ENCODE data around the gene OR2A12. TPM values are rescaled to one million over a fixed set of nuclear protein-coding genes. Genes with fewer than 3 reads are reported as not detected.
"Not testable (repeated sequence)": the region's sequence is repeated elsewhere in the genome, so short reads cannot be mapped to it uniquely, and the experiment has no call there.

The OR2A12 gene
- total and polyA plus RNA-seq, 4 donors, result not detected

- ATAC-seq (ENCODE audit: low FRiP score) (no peak), DNase-seq (no peak)
- Histone ChIP-seq H3K4me3 (ENCODE audit: low read length in 2 of 2) (no peak overlapping the region), H3K36me3 (ENCODE audit: control insufficient read depth in 1 of 2, insufficient read depth in 2 of 2, low read length in 1 of 2) (no peaks in the 10 kb centered on the region), H3K27me3 (ENCODE audit: control insufficient read depth in 1 of 2, insufficient read depth in 2 of 2, low read length in 1 of 2) (no peaks in the 10 kb centered on the region), H3K9me3 (ENCODE audit: control insufficient read depth, low read length) (no peaks in the 10 kb centered on the region), H3K4me1 (ENCODE audit: control insufficient read depth in 1 of 2, insufficient read depth in 2 of 2, low read length in 2 of 2) (no peaks in the 10 kb centered on the region), H3K27ac (ENCODE audit: low read depth in 1 of 2, low read length in 2 of 2) (no peak overlapping the region)
- intact Hi-C loops (cut with DNase I), result no loop called here
These were observed 16.0 kb downstream of the OR2A12 start for GRCh38 chr7:144102041-144102440.

- H3K9me3 ChIP-seq (ENCODE audit: control insufficient read depth, low read length), result no peaks in the 10 kb centered on the region
- no peaks in the 10 kb centered on the region for H3K36me3 ChIP-seq (ENCODE audit: control insufficient read depth in 1 of 2, insufficient read depth in 2 of 2, low read length in 1 of 2)
- H3K4me1 ChIP-seq (ENCODE audit: control insufficient read depth in 1 of 2, insufficient read depth in 2 of 2, low read length in 2 of 2), result no peaks in the 10 kb centered on the region
- intact Hi-C loops (cut with DNase I), result no loop called here
- no peaks in the 10 kb centered on the region for H3K27me3 ChIP-seq (ENCODE audit: control insufficient read depth in 1 of 2, insufficient read depth in 2 of 2, low read length in 1 of 2)
- H3K4me3 ChIP-seq (ENCODE audit: low read length in 2 of 2), result no peak overlapping the region
- no peak overlapping the region for H3K27ac ChIP-seq (ENCODE audit: low read depth in 1 of 2, low read length in 2 of 2)
- no peak for DNase-seq
- ATAC-seq (ENCODE audit: low FRiP score), result no peak
These were observed 19.1 kb downstream of the OR2A12 start for GRCh38 chr7:144105211-144105610.

DNA sequence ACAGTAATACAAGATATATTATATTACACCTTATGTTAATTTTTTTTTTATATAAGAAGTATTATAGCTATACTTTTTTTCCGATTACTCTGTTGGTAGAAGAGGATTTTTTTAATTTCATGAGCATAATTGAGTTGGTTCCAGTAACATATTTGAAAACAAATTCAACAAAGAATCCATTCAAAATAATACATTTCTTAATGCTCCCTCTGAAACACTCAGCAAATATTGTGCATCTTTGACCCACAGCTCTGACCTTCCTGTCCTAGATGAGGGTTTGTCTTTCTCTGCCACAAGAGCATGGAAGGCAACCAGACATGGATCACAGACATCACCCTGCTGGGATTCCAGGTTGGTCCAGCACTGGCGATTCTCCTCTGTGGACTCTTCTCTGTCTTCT lies 23.2 kb downstream of the OR2A12 start, which contains the start of gene OR2A2:
TSS of gene OR2A2 (plus strand) at position 301 of the 400 bp plus-strand sequence. CDS start at position 301, 0 bp downstream.
- Histone ChIP-seq H3K4me3 (ENCODE audit: low read length in 2 of 2) (no peak within 1 kb of the TSS), H3K36me3 (ENCODE audit: control insufficient read depth in 1 of 2, insufficient read depth in 2 of 2, low read length in 1 of 2) (no peaks in the 10 kb centered on the region)

GRCh38 chr7:144110272-144110671 lies 24.2 kb downstream of the OR2A12 start:
- Histone ChIP-seq H3K27ac (ENCODE audit: low read depth in 1 of 2, low read length in 2 of 2) (no peak overlapping the region), H3K4me1 (ENCODE audit: control insufficient read depth in 1 of 2, insufficient read depth in 2 of 2, low read length in 2 of 2) (no peaks in the 10 kb centered on the region), H3K4me3 (ENCODE audit: low read length in 2 of 2) (no peak overlapping the region), H3K36me3 (ENCODE audit: control insufficient read depth in 1 of 2, insufficient read depth in 2 of 2, low read length in 1 of 2) (no peaks in the 10 kb centered on the region), H3K27me3 (ENCODE audit: control insufficient read depth in 1 of 2, insufficient read depth in 2 of 2, low read length in 1 of 2) (no peaks in the 10 kb centered on the region), H3K9me3 (ENCODE audit: control insufficient read depth, low read length) (no peaks in the 10 kb centered on the region)
- 79 to 83% methylated on average over 5 of the region's 5 CpGs for WGBS, 2 donors
- ATAC-seq (ENCODE audit: low FRiP score), result no peak
- no peak for DNase-seq
- intact Hi-C loops (cut with DNase I), result loop anchor here in 1 of 2 donors (5.0 kb wide), 1 partner anchor 52 kb away; no protein-coding TSS in a partner anchor

More for the DNA sequence above, 23.2 kb downstream of the OR2A12 start, which contains the start of gene OR2A2:
- ATAC-seq (ENCODE audit: low FRiP score), result no peak
- Histone ChIP-seq H3K4me1 (ENCODE audit: control insufficient read depth in 1 of 2, insufficient read depth in 2 of 2, low read length in 2 of 2) (no peaks in the 10 kb centered on the region), H3K27ac (ENCODE audit: low read depth in 1 of 2, low read length in 2 of 2) (no peak within 1 kb of the TSS), H3K27me3 (ENCODE audit: control insufficient read depth in 1 of 2, insufficient read depth in 2 of 2, low read length in 1 of 2) (no peaks in the 10 kb centered on the region), H3K9me3 (ENCODE audit: control insufficient read depth, low read length) (no peaks in the 10 kb centered on the region)
- no peak for DNase-seq
- 79 to 88% methylated on average over 2 of the region's 2 CpGs for WGBS, 2 donors
- intact Hi-C loops (cut with DNase I), result no loop called here

GRCh38 chr7:144113651-144114050 lies 27.6 kb downstream of the OR2A12 start:
- WGBS, 2 donors, result 19 to 20% methylated on average over 1 of the region's 1 CpG
- Histone ChIP-seq H3K27me3 (ENCODE audit: control insufficient read depth in 1 of 2, insufficient read depth in 2 of 2, low read length in 1 of 2) (no peaks in the 10 kb centered on the region), H3K4me3 (ENCODE audit: low read length in 2 of 2) (no peak overlapping the region), H3K9me3 (ENCODE audit: control insufficient read depth, low read length) (peaks cover 2% of the 10 kb centered on the region), H3K36me3 (ENCODE audit: control insufficient read depth in 1 of 2, insufficient read depth in 2 of 2, low read length in 1 of 2) (no peaks in the 10 kb centered on the region), H3K4me1 (ENCODE audit: control insufficient read depth in 1 of 2, insufficient read depth in 2 of 2, low read length in 2 of 2) (no peaks in the 10 kb centered on the region), H3K27ac (ENCODE audit: low read depth in 1 of 2, low read length in 2 of 2) (no peak overlapping the region)
- ATAC-seq (ENCODE audit: low FRiP score), result no peak
- DNase-seq, result no peak
- intact Hi-C loops (cut with DNase I), result loop anchor here in 1 of 2 donors (5.0 kb wide), 1 partner anchor 49 kb away; no protein-coding TSS in a partner anchor

DNA sequence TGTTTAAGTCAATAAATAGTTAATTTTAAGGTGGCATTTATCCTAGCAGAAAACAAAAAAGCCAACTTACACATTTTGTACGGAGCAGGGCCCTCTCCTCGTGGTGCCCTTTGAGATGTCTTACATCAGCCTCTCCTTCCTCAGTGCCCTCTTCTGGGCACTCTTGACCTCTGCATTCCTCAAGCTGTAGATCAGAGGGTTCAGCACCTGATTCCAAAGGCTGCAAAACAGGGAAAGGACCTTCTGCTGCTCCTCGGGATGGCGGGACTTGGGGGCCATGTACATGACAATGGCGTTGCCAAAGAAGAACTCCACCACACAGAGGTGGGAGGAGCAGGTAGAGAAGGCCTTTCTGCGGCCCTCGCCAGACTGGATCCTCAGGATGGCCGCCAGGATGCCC lies 32.3 kb downstream of the OR2A12 start:
- Histone ChIP-seq H3K36me3 (ENCODE audit: control insufficient read depth in 1 of 2, insufficient read depth in 2 of 2, low read length in 1 of 2) (no peaks in the 10 kb centered on the region), H3K4me3 (ENCODE audit: low read length in 2 of 2) (no peak overlapping the region), H3K27ac (ENCODE audit: low read depth in 1 of 2, low read length in 2 of 2) (no peak overlapping the region), H3K9me3 (ENCODE audit: control insufficient read depth, low read length) (peaks cover 2% of the 10 kb centered on the region), H3K4me1 (ENCODE audit: control insufficient read depth in 1 of 2, insufficient read depth in 2 of 2, low read length in 2 of 2) (no peaks in the 10 kb centered on the region), H3K27me3 (ENCODE audit: control insufficient read depth in 1 of 2, insufficient read depth in 2 of 2, low read length in 1 of 2) (no peaks in the 10 kb centered on the region)
- intact Hi-C loops (cut with DNase I), result no loop called here
- WGBS, 2 donors, result 75 to 77% methylated on average over 8 of the region's 8 CpGs
- DNase-seq, result no peak
- ATAC-seq (ENCODE audit: low FRiP score), result no peak

DNA sequence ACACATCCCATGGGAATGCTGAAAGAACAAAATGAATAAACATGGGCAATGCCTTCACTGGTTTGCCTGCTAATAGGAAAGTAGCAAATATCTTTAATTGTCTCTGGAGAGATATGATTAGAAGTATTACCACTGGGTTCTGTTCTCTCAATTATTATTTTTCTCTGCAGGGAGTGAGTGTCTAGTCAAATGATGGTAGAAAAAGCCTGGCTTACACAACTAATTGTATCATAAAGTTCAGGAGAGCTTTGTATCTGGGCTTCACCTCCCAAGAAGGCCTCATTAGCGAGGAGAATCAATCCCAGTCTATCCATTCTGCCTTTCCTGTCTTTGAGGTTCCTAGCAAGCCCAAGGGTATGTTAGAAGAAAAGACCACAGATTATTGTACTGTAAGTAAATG lies 36.8 kb downstream of the OR2A12 start, which contains the start of gene OR2A14:
TSS of gene OR2A14 (plus strand) at position 301 of the 400 bp plus-strand sequence. CDS start 5,937 bp downstream, outside the sequence.
- intact Hi-C loops (cut with DNase I), result no loop called here
- Histone ChIP-seq H3K27ac (ENCODE audit: low read depth in 1 of 2, low read length in 2 of 2) (no peak within 1 kb of the TSS), H3K4me1 (ENCODE audit: control insufficient read depth in 1 of 2, insufficient read depth in 2 of 2, low read length in 2 of 2) (no peaks in the 10 kb centered on the region), H3K27me3 (ENCODE audit: control insufficient read depth in 1 of 2, insufficient read depth in 2 of 2, low read length in 1 of 2) (no peaks in the 10 kb centered on the region), H3K9me3 (ENCODE audit: control insufficient read depth, low read length) (peaks cover 2% of the 10 kb centered on the region), H3K36me3 (ENCODE audit: control insufficient read depth in 1 of 2, insufficient read depth in 2 of 2, low read length in 1 of 2) (no peaks in the 10 kb centered on the region), H3K4me3 (ENCODE audit: low read length in 2 of 2) (no peak within 1 kb of the TSS)
- ATAC-seq (ENCODE audit: low FRiP score) (no peak), DNase-seq (no peak)
- 89 to 96% methylated on average over 1 of the region's 1 CpG for WGBS, 2 donors

- Histone ChIP-seq H3K36me3 (ENCODE audit: control insufficient read depth in 1 of 2, insufficient read depth in 2 of 2, low read length in 1 of 2) (no peaks in the 10 kb centered on the region), H3K4me3 (ENCODE audit: low read length in 2 of 2) (no peak overlapping the region), H3K27ac (ENCODE audit: low read depth in 1 of 2, low read length in 2 of 2) (no peak overlapping the region), H3K9me3 (ENCODE audit: control insufficient read depth, low read length) (peaks cover 2% of the 10 kb centered on the region), H3K4me1 (ENCODE audit: control insufficient read depth in 1 of 2, insufficient read depth in 2 of 2, low read length in 2 of 2) (no peaks in the 10 kb centered on the region), H3K27me3 (ENCODE audit: control insufficient read depth in 1 of 2, insufficient read depth in 2 of 2, low read length in 1 of 2) (no peaks in the 10 kb centered on the region)
- intact Hi-C loops (cut with DNase I), result no loop called here
- peak; percentile 91 for ATAC-seq (ENCODE audit: low FRiP score)
- WGBS, 2 donors, result 37 to 38% methylated on average over 6 of the region's 6 CpGs
- peak; percentile 89 to 95 for DNase-seq
These were observed 41.7 kb downstream of the OR2A12 start for GRCh38 chr7:144127714-144128334.

DNA sequence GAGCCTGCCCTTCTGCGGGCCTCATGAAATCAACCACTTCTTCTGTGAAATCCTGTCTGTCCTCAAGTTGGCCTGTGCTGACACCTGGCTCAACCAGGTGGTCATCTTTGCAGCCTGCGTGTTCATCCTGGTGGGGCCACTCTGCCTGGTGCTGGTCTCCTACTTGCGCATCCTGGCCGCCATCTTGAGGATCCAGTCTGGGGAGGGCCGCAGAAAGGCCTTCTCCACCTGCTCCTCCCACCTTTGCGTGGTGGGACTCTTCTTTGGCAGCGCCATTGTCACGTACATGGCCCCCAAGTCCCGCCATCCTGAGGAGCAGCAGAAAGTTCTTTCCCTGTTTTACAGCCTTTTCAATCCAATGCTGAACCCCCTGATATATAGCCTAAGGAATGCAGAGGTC lies 43.5 kb downstream of the OR2A12 start:
- H3K9me3 ChIP-seq (ENCODE audit: control insufficient read depth, low read length); H3K4me3 ChIP-seq (ENCODE audit: low read length in 2 of 2); H3K27me3 ChIP-seq (ENCODE audit: control insufficient read depth in 1 of 2, insufficient read depth in 2 of 2, low read length in 1 of 2); H3K27ac ChIP-seq (ENCODE audit: low read depth in 1 of 2, low read length in 2 of 2); H3K4me1 ChIP-seq (ENCODE audit: control insufficient read depth in 1 of 2, insufficient read depth in 2 of 2, low read length in 2 of 2); ATAC-seq (ENCODE audit: low FRiP score); DNase-seq; H3K36me3 ChIP-seq (ENCODE audit: control insufficient read depth in 1 of 2, insufficient read depth in 2 of 2, low read length in 1 of 2); intact Hi-C loops (cut with DNase I): not testable (repeated sequence)
- 90 to 99% methylated on average over 9 of the region's 9 CpGs for WGBS, 2 donors

Measured in aorta (tissue), 5 donors.